ENCODE results near the gene OTULIN. TPM values are rescaled to one million over a fixed set of nuclear protein-coding genes. Genes with fewer than 3 reads are reported as not detected.

Gene OTULIN
- total and polyA plus RNA-seq, 2 of the 8 experiments (the other 6 are each of a cell fraction or from before 2014, with no cell fraction given) = 5.2 to 34.8 TPM

DNA sequence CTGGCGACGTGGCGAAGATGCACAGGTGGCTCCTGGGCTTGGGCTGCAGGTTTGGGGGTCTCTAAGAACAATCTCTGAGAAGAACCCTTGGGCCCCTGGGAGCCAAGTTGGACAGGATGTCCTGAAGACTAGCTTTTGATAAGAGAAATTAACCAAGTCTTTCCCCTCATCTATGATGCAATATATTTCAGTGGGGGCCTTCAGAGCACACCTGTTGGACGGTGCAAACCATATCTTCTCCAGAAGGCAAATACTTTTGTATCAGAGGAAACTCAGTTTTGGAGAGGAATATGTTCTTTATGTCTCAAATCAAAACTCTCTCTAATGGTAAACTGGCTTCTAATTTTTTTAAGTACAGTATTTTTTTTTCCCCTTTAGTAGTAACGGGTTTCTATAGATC lies 28.6 kb downstream of the OTULIN start:
- no peak overlapping the region for H4K5ac ChIP-seq (ENCODE audit: insufficient read length, low read depth, low read length)
- no peak overlapping the region for H4K91ac ChIP-seq (replicated peaks; ENCODE audit: insufficient read length, low read length)
- H2BK15ac ChIP-seq (ENCODE audit: low read length) = no peak overlapping the region
- no peaks in the 10 kb centered on the region for H3K9me3 ChIP-seq (ENCODE audit: insufficient read depth in 2 of 2, low read depth in 1 of 2, low read length in 1 of 2)
- no peak overlapping the region for H2BK120ac ChIP-seq (replicated peaks; ENCODE audit: low read depth, low read length)
- H3K4me2 ChIP-seq (ENCODE audit: insufficient read depth in 1 of 2, low read depth in 2 of 2, low read length in 2 of 2) = no peak overlapping the region
- H3K9ac ChIP-seq (replicated peaks in 1 of 4; ENCODE audit: extremely low read depth in 1 of 4, low read depth in 3 of 4, low read length in 3 of 4) = no peak overlapping the region; a peak in 1 of 7 replicates
- peaks cover 0 to 6% (median 0%) of the 10 kb centered on the region in 4 experiments; a peak in 1 of 7 replicates for H3K4me1 ChIP-seq (replicated peaks in 1 of 4; ENCODE audit: control insufficient read depth in 3 of 4, insufficient read depth in 4 of 4, low read length in 3 of 4)
- H2BK20ac ChIP-seq (ENCODE audit: low read length) = no peak overlapping the region
- no peak overlapping the region for H3K4me3 ChIP-seq (ENCODE audit: extremely low read depth in 1 of 4, insufficient read depth in 2 of 4, low read depth in 3 of 4, low read length in 4 of 4)
- no peak for TF ChIP-seq RBBP5 (IDR thresholded peaks at IDR 0.05; ENCODE audit: borderline replicate concordance, low read depth, low read length)
- no peak for TF ChIP-seq JUND (IDR thresholded peaks at IDR 0.05; ENCODE audit: low read length)
- H3K79me2 ChIP-seq (ENCODE audit: control insufficient read depth in 1 of 2, insufficient read depth in 2 of 2, low read length in 2 of 2) = no peaks in the 10 kb centered on the region
- H3K18ac ChIP-seq (ENCODE audit: extremely low read depth, low read length) = no peak overlapping the region
- H2BK12ac ChIP-seq (ENCODE audit: low read depth, low read length) = no peak overlapping the region
- POLR2A ChIA-PET (ENCODE audit: partially characterized antibody) = no interaction called here
- H2BK5ac ChIP-seq (ENCODE audit: low read depth, low read length) = no peak overlapping the region
- no peak overlapping the region for H3K23ac ChIP-seq (ENCODE audit: insufficient read length)
- CTCF ChIA-PET (ENCODE audit: partially characterized antibody) = interaction anchor here (0.9 to 1.4 kb wide), 2 partner anchors 8 to 86 kb away, joined by 3 to 4 read pairs; no protein-coding TSS in a partner anchor
- 97% methylated on average over 5 of the region's 5 CpGs; no CpG with 5 or more reads in 1 of the 2 experiments for WGBS, 2 experiments (ENCODE audit: extremely low coverage in 1 of 2, insufficient coverage in 1 of 2, insufficient read length in 1 of 2, insufficient replicate concordance in 2 of 2, low coverage in 1 of 2, low lambda C conversion rate in 2 of 2, missing lambda C conversion rate in 1 of 2)
- peaks cover 2 to 37% (median 17%) of the 10 kb centered on the region in 4 experiments; a peak in 5 of 8 replicates for H3K36me3 ChIP-seq (ENCODE audit: control insufficient read depth in 2 of 4, insufficient read depth in 4 of 4, low read length in 3 of 4)
- no peak overlapping the region for H2AFZ ChIP-seq (ENCODE audit: low read length)
- H3K4ac ChIP-seq (replicated peaks; ENCODE audit: insufficient read length, low read depth, low read length) = no peak overlapping the region
- no peak for FAIRE-seq
- no peaks in the 10 kb centered on the region for H3K23me2 ChIP-seq (ENCODE audit: low read depth, low read length)
- no peak overlapping the region for H2AK5ac ChIP-seq (ENCODE audit: low read depth, low read length)
- no peak overlapping the region for H4K8ac ChIP-seq (ENCODE audit: extremely low read depth, insufficient read depth, low read length)
- peaks cover 0 to 2% of the 10 kb centered on the region in 2 experiments for H4K20me1 ChIP-seq (replicated peaks in 1 of 2; ENCODE audit: control insufficient read depth in 1 of 2, insufficient read depth in 2 of 2, low read length in 2 of 2)
- no peak overlapping the region for H3K56ac ChIP-seq (replicated peaks; ENCODE audit: insufficient read length, low read depth, low read length)
- DNase-seq (ENCODE audit: low read depth in 1 of 2, low spot score in 2 of 2) = no peak
- H3K79me1 ChIP-seq (ENCODE audit: low read depth, low read length) = no peaks in the 10 kb centered on the region
- no peaks in the 10 kb centered on the region for H3K27me3 ChIP-seq (replicated peaks in 1 of 4; ENCODE audit: control insufficient read depth in 3 of 4, extremely low read depth in 1 of 4, insufficient read depth in 3 of 4, low read length in 3 of 4)
- no peak overlapping the region for H3K27ac ChIP-seq (ENCODE audit: low read depth, low read length)
- H3K14ac ChIP-seq (ENCODE audit: insufficient read length) = no peak overlapping the region
